ENCODE data around the gene KCTD17.
A peak's percentile ranks its signal among the peaks of the same experiment; 100 is the strongest.

The KCTD17 gene

DNA sequence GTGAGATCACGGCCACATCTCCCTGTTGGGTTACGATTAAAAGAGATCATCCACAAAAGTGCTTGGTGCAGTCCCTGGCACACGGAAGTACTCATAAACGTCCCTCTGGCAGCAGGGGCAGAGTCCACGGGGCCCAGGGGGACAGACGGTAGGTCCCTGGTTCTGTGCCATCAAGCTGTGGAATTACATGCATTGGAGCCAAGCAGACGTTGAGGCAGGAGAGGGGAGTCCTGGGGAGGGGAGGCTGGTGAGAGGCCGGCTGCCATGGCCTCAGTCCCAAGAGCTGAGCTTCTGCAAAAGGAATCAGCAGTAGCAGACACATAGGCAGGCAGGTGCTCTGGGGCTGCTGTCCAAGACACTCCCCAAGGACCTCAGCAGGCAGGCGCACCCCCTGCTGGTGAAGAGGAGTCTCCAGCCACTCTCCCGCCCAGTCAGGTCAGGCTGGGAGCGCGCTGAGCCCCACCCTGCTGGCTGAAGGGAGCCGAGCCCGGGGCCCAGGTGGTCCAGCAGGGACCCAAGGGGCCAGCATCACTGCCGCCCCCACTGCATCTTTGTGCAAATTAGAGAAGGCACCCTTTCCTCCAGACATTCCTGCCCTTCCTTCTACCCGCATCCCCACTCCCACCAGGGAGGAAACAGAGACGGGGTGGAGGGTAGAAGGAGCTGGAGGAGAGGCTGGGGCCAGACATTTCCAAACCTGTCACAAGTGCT is 7.6 kb upstream of the KCTD17 start:
- peak; percentile 45 for DNase-seq (ENCODE audit: low spot score)

DNA sequence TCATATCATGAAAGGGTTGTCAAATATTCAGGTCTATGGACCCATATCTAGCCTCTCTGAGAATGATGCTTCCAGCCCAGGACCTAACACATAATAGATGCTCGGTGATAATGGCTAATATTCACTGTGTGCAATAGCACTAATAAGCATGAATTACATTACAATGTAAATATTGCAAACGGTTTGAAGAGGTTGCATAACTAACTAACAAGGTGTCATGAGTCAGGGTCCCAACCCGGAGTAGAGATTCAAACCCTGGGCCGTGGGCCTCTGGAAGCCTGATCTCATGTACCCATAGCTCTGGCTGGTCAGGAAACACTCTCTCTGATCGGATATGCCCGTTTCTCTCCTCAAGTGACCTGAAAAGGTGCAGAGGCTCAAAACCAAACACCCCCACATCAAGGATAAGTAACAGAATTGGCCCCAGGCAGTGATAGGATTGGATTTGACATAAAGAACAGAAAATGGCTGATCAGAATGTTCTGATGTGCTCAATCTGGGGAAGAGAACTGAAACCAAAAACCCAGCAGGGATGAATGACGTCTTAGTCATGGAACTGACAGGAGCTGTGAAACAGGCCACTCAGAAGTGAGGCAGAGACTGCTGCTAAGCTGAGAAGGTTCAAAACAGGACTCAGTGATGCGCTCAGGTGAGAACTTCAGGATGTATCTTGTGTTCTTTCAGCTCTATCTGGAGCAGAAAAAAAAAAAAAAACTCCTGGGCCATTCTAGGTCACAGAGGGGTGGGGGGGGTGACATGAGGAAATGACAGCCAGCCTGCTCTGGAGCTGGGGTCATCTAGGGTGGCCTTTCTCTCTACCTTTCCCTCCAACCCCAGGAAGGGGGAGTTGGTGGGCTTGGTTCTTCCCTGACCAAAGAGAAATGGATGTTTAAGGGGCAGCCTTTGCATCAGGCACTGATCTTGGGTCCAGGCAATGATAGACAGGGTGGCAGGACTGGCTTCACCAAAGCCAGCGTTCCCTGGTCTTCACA is 6.6 kb upstream of the KCTD17 start:
- no peak for DNase-seq (ENCODE audit: low spot score)

DNA sequence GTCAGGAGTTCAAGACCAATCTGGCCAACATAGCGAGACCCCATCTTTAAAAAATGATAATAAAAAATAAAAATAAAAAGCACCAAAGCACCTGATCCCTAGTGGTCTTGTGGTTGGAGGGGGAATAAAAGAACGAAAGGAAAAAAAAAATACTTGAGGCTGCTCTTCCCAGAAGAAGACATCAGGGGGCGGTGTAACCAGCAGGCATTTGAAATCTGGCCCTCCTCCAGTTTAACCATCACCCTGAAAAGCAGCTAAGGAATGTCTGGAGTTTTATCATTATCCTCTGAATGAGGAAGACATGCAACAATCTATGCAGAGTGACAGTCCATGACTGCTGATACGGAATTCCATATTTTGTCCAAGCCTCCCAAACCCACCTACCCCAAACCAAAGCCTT is 5.6 kb upstream of the KCTD17 start:
- DNase-seq (ENCODE audit: low spot score), result no peak

DNA sequence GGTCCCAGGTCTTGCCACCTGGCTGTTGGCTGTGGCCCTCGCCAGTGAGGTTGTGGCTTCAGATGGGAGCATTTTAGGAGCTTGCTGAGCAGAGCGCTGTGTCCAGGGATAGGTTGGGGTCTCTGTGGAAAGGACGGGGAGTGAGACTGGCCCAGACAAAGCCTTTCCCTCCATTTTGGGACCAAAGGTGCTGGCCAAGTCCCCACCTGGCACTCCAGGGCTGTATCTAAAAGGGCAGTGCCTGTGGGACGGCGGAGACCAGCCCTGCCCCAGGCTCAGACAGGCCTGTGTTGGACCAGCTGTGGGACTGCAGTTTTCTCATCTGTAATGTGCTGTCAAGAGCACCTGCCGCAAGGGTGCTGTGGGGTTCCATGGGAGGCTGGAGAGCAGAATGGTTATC is 5.0 kb upstream of the KCTD17 start:
- DNase-seq (ENCODE audit: low spot score), result no peak

DNA sequence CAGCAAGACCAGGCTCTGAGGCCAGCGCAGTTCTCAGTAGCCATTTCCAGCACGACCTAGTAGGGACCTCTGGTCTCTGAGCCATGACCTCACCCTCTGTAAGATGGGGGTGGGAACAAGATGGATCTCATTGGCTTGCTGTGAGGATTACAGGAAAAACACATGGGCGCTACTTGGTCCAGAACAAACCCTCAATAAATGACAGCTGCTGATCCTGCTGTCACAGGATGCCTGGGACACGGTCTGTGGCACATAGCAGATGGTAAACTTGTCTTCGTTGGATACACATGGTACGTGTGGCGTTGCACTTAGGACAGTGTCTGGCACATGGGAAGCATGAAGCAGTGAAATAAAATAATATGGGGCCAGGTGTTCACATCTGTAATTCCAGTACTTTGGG is 4.5 kb upstream of the KCTD17 start:
- DNase-seq (ENCODE audit: low spot score), result no peak

DNA sequence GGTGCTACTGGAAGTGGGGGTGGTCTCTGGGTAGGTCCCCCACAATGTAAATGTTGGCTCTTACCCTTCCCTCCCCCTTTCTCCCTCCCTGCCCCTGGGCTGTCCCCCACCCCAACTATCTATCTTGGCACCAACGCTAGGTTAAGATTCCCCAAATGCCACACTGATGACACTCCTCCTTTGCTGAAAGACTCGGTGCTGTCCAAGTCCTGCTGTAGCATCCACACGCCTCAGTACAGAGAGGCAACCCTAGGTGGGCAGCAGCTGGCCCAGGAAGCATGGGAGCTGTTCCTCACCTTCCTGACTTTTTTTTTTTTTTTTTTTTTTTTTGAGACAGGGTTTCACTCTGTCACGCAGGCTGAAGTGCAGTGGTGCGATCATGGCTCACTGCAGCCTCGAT is 3.4 kb upstream of the KCTD17 start:
- DNase-seq (ENCODE audit: low spot score), result no peak

DNA sequence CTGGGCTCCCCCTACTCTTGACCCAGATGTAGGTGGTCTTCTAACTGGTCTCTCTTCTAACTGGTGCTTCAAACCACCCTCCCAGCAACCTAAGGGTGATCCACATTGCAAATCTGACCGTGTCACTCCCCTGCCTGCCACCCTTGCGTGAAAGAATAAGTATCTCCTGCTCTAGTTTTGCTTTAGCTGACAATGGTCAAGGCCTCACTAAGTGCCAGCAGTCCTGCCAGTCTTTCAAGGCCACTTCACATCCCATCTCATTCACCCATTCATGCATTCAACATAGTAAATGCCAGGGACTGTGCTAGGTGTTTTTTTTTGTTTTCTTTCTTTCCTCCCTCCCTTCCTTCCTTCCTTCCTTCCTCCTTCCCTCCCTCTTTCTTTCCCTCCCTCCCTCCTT is 2.3 kb upstream of the KCTD17 start:
- no peak for DNase-seq (ENCODE audit: low spot score)

DNA sequence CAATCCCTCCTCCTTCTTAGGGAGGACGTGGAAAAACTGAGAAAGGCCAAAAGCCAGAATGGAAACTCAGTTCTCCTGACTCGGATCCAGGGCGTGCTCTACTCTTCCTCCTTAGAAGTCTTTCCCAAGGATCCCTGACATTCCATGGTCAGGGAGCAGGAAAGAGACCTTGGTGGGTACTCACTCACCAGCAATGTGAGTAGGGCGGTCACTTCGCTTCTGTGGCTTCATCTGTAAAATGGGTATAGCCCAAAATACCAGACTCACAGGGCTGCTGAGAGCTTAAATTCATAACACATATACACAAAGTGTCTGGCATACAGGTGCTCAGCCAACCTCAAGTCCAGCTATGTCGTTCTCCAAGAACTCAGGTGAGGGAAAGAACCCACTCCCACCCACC is 629 bp upstream of the KCTD17 start:
- DNase-seq (ENCODE audit: low spot score), result no peak

DNA sequence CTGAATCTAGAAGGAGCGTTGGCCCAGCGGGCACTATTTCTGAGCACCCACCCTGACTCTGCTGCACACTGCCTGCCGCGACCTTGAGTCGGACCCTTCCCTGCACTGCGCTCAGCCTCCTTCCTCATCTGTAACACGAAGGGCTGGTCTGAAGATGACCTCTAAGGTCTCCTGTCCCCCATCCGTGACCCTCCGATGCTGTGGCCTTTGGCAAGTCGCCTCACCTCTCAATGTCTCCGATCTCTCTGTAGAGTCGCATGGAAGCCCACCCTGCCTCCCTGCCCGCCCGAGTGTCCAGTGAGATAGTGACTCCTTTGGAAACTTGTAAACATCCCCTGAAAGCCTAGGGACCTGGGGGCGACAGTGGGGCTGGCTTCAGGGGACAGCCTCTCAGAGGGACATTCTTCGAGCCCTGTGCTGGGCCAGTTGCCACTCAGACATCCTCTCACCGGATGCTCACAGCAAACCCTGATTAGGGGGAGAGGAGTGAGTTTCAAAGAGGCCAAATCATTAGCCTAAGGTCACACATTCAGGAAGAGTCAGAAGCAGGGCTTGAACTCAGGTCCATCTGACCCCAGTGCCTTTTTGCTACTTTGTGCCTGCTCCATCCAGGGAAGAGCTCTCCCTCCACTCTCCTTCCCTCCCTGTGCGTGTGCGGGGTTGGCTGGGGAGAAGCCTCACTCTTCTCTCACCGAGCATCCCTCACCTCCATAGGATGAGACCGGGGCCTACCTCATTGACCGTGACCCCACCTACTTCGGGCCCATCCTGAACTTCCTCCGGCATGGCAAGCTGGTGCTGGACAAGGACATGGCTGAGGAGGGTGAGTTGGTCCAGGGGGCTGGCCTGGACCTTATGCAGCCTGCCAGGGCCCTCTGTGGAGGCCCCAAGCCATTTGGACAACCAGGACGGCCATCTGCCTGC is 1.1 kb downstream of the KCTD17 start:
- no peak for DNase-seq (ENCODE audit: low spot score)

DNA sequence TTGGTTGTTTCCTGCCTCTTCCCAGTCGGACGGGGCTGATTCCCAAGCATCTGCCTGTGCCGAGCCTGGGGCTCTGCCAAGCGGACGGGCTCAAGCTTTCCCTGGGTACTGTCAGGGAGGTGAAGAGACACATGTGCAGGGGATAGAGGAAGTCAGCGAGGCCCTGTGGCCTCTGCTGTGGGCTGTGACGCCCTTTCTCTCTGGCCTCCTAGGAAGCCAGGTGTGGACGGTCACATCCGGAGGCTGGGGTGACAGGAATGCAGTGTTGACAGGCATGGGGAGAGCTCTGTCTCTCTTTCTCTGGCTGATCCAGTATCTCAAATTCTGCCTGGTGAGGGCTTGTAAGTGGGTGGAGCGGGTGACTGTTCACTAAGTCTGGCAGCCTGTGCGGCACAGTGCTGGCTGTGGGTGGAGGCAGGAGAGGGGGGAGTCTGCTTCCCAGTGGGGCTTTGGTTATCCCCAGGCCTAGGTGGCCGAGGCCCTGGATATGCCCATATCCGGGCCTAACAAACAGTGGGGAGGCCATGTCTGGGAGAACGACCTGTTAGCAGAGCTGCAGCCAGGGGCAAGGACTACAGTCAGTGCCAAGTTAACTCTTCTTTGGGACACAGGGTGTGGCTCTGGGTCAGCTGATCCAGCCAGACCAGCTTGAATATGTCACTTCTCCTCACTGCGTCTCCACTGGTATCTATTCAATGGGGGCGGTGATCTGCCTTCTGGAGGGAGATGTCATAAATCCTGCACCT is 1.9 kb downstream of the KCTD17 start:
- DNase-seq (ENCODE audit: low spot score), result no peak

DNA sequence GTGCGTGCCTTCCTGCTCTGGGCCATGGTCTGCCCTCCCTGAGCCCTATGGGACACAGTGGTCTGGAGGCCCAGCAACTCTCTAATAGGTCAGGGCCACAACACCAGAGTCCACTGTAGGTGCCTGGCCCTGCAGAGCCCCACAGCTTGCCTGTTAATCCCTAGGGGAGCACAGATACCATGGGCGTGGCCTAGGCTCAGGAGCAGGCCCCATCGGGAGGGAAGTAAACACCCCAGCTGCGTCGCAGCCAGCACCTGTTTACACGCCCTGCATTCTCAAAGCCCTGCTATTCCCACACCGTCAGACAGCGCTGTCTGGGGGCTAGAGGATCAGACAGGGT is 2.5 kb downstream of the KCTD17 start:
- no peak for DNase-seq (ENCODE audit: low spot score)

DNA sequence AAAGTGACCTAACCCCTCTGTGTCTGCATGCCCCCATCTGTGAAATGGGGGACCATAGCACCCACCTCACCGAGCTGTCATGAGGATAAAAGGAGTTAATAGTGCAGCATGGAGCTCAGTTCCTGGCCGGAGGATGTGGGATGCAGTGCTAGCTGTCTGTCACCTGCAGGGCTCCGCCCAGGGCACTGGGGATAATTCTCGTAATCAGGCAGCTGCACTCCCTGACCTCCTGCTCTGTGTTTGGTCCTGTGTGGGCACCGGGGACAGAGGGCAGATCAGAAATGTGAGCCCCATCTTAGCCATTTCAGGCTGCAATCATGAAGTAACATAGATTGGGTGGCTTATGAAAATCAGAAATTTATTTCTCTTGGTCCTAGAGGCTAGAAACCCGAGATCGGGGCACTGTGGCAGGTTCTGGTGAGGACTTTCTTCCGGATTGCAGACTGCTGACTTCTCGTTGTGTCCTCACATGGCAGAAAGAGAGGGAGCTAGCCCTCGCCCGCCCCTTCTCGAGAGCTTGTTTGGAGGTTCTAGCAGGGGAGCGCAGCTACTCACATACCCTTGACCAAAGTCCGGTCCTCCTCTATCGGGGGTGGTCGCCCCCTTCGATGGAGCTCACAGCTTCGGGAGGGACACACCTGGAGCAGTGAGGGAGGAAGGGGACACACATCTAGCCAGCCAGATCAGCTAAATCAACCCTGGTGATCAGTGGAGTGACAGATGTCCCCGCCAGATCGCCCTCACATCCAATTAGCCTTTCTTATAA is 3.2 kb downstream of the KCTD17 start:
- no peak for DNase-seq (ENCODE audit: low spot score)

DNA sequence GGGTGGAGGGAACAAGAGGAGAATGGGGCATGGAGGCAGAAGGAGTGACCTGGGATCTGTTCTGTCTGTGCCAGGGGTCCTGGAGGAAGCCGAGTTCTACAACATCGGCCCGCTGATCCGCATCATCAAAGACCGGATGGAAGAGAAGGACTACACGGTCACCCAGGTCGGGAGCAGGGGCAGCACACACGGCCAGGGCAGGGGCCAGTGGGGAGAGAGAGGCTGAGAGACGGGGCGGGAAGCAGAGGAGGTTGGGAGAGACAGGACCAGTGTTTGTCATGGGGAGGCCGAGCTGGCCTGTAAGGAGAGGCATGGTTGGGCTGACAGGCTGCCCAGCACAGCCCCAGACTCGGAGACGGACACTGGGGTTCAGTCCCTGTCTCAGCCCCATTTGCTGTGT is 4.7 kb downstream of the KCTD17 start:
- no peak for DNase-seq (ENCODE audit: low spot score)

DNA sequence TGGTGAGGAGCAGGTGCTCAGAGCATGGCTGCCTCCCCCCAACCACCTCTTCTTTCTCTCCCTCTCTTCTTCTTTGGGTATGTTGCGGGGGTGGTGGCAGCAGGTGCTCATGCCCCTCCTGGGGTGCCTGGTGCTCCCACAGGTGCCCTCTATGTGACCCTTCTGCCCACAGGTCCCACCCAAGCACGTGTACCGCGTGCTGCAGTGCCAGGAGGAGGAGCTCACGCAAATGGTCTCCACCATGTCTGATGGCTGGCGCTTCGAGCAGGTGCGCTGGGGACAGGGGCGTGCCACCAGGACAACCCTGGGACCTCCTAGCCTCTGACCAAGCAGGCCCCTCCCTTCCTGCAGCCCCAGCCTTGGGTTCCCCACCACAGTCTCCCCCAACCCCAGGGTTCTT is 5.7 kb downstream of the KCTD17 start:
- DNase-seq (ENCODE audit: low spot score), result no peak

DNA sequence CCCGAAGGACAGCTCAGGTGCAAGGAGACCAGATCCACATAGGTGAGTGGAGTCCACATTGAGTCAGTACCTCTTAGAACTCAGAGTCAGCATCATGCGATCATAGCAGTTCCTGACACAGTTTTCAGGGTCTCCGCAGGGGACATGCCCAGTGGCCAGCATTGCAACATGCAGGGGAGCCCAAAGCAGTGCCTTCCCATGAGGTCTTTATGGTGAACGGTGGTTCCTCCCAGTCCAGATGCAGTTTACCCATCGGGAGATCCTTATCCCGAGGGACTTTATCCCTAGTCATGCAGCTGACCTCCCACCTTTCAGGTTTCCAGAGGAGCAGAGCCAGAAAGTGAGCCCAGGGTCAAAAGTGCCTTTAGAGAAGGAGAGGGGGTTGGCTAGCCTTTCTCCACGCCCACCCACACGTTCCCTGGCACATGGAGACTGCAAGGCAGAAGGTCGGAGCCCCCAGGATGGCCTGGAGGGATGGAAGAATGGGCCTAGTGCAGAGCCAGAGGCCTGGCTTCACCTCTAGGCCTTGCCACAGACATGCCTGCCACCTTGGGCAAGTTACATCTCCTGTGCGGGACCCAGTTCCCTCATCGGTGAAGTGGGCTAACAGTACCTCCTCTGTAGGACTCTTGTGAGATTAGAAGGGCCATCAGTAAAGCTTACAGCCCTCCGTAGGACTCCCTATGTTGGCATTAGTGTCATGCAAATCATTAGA is 6.4 kb downstream of the KCTD17 start:
- no peak for DNase-seq (ENCODE audit: low spot score)

DNA sequence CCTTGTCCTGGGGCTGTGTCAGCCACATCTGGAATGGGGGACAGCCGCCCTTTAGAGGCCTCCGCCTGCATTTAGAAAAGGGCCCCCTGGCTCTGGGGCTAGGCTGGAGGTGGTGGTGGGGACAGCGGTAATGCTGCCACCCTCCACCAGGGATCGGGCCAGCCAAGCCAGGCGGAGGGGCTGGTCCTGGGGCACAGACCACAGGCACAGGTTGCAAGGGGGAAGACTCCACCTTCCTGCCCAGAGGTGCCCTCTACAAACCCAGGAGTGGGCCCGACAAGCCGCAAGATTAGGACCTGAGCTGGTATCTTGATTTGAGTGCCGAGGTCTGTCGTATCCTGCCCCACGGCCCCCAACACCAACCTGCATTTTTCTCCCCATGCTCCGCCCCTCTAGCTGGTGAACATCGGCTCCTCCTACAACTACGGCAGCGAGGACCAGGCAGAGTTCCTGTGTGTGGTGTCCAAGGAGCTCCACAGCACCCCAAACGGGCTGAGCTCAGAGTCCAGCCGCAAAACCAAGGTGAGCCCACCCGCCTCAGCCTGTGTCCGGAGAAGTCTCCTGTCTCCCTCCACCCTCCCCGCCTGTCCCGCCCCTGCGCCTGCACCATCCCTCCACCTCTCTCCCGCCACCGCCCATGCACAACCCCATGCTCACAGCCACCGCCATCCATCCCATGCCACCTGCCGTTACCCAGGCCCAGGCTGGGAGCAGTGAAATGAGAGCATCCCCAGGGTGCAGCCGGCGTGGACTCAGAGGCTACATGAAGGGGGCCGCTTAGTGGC is 7.6 kb downstream of the KCTD17 start:
- DNase-seq (ENCODE audit: low spot score), result no peak

DNA sequence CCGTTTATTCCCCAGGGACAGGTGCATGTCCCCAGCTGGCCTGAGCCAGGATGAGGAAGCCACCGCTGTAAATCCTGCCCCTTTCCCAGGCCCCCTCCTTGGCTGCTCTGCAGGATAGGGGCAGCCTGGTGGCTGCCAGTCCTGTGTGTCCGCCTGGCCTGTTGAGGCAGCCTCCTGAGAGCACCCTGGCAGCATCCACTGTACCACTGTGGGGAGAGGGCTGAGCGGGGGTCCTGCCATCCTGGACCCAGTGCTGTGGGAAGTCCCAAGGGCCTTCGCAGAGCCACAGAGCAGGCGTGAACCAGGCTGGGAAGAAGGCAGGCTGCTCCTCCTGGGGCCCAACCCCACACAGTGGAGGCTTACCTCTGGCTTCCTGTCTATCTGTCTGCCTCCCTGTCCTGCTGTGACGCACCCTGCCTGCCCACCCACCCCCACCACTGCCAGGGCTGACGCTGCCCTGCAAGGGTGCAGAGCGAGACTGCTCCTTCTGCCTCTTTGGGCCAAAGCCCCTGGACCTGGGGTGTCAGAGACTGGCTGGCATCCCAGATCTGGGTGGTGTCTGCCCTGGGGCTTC is 8.4 kb downstream of the KCTD17 start:
- no peak for DNase-seq (ENCODE audit: low spot score)

DNA sequence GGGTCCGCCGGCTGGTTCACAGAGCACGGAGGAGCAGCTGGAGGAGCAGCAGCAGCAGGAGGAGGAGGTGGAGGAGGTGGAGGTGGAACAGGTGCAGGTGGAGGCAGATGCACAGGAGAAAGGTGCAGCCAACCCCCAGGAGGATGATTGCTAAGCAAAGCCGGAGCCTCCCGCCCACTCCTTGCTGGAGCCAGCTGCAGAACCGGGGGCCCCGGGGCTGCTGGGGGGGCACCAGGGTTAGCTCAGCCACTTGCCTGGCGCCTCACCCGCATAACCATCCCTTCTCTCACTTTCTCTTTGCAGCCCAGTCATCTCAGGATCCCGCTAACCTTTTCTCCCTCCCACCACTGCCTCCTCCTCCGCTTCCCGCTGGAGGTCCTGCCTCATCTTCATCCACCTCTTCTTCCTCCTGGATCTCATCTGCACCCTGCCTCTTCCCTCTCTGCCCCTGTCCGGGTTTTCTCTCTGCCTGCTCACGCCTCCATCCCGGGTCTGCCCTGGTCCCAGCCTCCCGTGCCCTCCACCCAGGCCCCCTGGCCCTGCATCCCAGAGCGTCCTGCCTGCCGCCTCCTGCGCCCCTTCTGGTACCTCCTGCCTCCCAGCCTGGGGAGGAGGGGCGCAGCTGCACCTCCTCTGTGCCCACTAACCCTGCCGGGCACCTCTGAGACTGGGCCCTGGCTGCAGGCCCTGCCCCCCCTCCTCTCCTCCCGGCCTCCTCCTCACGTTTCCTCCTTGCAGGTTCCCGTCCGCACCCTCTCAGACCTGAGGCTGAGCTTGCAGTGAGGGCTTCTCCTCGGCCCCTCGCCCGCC is 9.5 kb downstream of the KCTD17 start:
- no peak for DNase-seq (ENCODE audit: low spot score)
